Posterior cingulate gyrus (tissue), 11 donors: ENCODE data around the gene ANTXR1.
A peak's percentile ranks its signal among the peaks of the same experiment; 100 is the strongest.

ENCODE experiments used
- DNase-seq, 10 donors: peaks; one replicate each; pipeline versions ENCODE4 v3.0.0 to v3.0.0-alpha.2; 2020 to 2021; ENCODE audit warnings: mixed read lengths in 3 of 10
- intact Hi-C: fragments of 100-400 bp; cut with DNase I; formaldehyde crosslinking; loops from one replicate; pipeline ENCODE4 v1.15.1; 2023

The ANTXR1 gene

DNA sequence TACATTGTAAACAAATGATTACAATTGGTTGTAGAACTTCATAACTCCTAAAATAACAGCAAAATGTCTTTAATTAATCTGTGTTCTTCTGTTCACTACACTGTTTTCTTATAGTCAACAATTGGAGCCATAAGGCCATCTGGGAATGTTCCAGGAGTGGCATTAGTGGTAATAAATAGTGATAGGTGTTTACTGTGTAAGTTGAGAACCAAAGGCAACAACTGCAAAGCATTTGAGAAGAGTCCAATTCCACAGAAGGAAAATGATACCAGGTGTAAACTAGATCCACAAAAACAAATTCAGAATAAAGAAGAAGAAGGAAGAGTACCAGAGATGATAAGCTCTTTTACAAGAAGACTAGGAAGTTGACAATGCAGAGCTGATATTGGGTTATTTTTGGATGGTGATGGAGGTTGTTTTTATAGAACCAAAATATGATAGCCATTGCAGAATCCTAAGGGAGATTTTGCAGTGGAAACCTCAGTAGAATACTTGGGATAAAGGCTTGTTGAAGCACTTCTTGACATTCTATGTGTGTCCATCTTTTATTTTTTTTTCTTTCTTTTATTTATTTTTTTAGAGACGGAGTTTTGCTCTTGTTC lies 52.9 kb downstream of the ANTXR1 start:
- intact Hi-C loops, result no loop called here
- DNase-seq, result no peak

DNA sequence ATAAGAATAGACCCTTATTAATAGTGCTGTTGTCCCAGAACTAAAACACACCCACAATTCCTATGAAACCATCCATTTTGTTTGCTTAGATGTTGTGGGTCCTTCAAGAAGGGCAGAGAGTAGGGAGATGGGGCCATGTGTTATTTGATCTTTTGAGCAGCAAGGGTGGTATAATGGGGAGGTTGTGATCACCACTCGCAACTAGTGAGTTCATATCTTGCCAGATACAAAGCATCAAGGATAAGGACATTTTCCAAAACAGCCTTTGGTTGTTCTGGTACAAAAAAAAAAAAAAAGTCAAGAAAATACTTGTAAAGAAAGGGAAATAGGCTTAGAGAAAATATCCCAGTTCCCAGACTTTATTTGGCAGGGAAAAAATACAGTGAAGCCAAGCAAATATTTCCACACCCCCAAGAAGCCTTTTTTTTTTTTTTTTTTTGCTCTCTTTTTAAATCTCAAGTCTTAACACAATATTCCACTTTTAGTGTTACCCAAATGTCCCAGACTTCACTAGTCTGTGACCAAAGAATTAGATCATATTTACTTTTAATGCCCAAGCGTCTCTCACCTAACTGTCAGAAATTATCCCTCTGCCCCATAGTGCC lies 54.1 kb downstream of the ANTXR1 start:
- DNase-seq, result no peak
- intact Hi-C loops, result no loop called here

DNA sequence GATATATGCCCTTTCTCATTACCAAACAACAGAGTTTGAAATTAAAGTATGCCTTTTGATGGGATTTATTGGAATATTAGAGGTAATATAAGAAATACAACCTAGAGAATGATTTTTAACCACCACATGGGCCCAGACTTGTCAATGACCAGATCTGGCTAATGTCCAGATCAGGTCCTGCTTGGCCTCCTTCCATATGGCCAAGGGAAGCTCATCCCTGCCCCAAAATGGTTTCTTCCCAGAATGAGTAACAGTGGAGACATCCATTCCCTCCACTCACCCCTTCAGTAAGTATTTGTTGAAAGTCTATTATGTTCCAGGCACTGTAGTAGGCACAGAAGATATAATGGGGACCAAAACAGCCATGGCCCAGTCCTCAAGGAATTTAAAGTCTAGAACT lies 54.9 kb downstream of the ANTXR1 start:
- DNase-seq, result no peak
- intact Hi-C loops, result no loop called here

DNA sequence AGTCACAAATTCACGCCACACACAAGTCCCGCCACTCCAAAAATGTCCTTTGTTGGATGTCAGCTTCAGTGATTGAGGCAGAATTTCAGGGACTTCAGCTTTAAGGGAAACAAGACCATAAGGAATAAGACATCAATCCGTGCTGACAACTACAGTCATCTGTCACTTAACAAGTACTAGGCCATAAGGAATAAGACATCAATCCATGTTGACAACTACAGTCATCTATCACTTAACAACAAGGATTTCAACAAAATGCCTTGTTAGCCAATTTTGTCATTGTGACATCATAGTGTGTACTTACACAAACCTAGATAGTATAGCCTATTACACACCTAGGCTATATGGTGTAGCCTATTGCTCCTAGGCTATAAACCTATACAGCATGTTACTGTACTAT lies 58.0 kb downstream of the ANTXR1 start:
- intact Hi-C loops, result no loop called here
- DNase-seq, result no peak

DNA sequence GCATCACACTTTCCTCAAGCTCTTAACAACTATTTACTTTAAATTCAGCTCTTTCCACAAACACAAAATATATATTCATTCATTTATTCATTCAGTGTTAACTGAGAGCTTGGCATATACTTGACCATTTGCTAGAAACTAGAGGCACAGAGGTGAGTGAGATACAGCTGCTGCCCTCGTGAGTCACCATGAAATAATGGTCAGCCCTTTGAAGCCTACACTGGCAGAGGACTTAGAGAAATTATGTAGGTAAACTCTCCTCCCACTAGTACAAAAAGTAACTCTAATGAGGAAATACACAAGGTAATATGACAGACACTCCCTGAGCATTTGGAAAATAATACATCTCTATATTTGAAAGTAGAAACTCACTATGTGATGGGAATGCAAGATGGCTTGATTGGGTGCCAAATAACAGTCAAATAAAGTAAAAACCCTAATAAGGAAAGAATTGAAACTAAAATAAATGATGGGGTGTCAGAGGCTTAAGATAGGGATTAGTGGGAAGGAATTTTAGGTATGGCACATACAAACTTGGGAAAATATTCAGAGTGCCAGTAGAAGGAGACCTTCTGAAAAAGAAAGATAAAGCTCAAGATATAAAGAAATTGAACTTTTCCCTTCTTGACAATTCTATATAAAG lies 61.1 kb downstream of the ANTXR1 start:
- intact Hi-C loops, result no loop called here
- no peak for DNase-seq

DNA sequence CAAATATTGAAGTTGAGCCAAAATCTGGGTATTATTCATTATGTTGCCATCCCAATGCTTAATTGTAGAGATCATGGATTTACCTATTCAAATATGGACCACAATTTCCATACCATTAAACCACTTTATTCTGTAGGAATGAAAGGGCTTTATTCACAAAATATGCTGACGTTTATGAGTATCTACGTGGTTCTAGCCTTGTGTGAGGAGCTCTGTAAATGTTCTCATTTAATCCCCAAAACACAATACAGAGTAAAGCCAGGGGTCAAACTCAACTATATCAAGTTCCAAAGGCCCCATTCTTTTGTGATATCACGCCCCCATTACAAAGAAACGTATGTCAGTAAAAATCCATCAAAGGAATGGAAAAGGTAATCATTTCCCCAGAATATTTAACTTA lies 61.9 kb downstream of the ANTXR1 start:
- no peak for DNase-seq
- intact Hi-C loops, result no loop called here

DNA sequence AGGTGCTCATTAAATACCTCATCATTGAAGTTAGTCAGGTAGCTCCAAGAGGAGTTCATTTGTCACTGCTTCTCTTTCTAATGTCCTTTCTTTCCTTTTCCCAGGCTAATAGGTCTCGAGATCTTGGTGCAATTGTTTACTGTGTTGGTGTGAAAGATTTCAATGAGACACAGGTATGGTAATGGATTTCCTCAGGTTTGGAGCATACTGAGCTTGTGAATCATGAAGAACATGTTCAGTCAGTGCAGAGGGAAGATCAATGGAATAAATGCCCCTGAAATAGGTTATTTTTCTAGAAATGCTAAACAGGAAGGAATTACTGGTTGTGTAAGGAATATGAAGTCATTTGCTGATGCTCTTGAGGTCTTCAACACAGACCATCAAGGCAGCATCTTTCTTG lies 62.5 kb downstream of the ANTXR1 start:
- intact Hi-C loops, result no loop called here

DNA sequence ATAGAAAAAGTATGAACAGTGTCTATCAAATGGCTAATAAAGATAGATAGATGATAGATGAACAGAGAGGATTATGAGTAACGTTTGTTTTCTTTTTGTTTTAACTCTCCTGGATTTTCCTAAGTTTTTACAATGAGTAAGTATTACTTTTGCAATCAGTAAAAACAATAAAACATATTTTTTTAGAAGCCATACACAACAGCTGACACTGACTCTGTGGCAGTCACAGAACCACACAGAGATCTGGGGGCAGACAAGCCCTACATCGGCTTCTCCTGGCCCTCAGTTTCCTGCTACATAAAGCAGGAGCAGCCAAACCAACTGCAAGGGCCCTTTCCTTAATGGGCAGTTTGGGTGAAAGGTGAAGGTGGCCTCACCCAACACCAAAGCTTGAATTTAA lies 63.6 kb downstream of the ANTXR1 start:
- intact Hi-C loops, result no loop called here

More for the DNA sequence above, 62.5 kb downstream of the ANTXR1 start:
- DNase-seq, result no peak

DNA sequence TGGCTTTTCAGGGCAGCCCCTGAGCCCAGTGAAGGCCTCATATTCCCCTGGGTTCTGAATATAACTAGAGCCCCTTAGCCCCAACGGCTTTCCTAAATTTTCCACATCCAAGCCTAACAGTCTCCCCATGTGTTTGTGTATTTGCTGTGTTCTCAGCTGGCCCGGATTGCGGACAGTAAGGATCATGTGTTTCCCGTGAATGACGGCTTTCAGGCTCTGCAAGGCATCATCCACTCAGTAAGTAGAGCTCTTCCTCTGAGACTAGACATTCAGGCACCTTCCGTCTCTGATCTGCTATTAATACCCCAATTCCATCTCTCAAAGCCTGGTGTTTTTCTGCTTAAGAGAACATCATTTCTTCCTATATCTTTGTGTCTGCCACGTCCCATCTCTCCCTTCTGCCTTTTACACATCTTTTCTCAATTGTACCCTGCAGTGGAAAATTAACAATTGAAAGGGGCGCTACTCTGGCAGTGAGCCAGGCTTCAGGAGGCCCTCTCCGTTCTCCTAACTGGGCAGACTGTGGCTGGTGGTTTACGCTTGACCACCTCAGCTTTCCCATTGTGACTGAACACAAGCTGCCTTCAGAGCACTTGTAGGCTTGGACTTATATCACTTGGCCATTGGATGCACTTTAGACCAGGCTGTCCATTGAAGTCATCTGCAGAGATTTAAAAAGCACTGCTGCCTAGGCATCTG lies 64.4 kb downstream of the ANTXR1 start:
- intact Hi-C loops, result no loop called here
- DNase-seq, result no peak

More for the DNA sequence above, 63.6 kb downstream of the ANTXR1 start:
- DNase-seq, result no peak

DNA sequence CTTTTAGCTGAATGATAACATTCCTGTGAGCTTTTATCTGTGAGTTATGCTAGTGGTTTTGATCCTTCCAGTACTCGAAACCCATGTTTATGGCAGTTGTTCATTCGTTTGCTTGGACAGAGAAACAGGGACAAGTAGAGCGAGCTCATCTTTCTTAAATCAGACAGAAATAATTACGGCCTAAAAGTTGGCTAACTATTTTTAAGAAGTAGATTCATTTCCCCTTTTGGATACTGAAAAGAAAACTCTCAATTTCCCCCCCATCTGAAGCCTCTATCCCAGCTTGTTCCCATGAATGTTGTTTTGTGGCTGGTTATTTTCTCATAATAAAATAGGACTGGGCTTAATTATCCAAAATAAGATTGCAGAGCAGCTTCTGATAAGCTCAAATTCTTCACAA lies 67.1 kb downstream of the ANTXR1 start:
- intact Hi-C loops, result no loop called here

DNA sequence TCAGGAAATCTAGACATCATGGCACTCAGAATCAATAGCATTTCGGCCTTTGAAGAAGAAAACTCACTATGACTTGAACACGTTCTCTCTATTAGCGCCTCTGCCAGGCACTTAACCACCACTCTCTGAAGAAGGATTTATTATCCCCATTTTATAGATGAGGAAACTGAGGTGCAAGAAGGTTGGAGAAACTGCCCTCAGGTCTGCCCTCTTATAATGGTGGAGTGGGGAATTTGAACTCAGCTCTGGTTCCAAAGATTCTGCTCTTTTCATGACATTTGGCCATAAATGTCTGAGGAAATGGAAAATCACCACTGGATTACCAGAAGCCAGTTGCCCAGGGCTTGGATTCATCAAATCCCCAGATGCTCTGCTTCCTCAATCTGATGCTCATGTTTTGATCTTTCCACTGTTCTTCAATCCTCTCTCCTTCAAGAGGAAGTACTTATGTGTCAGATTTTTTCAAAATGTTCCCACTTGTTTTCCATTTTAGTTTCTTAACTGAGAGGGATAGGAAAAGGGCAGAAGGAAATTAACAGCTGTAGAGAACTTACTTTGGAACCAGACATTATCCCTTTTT lies 68.1 kb downstream of the ANTXR1 start:
- DNase-seq, result no peak
- intact Hi-C loops, result no loop called here

More for the DNA sequence above, 67.1 kb downstream of the ANTXR1 start:
- DNase-seq, result no peak

DNA sequence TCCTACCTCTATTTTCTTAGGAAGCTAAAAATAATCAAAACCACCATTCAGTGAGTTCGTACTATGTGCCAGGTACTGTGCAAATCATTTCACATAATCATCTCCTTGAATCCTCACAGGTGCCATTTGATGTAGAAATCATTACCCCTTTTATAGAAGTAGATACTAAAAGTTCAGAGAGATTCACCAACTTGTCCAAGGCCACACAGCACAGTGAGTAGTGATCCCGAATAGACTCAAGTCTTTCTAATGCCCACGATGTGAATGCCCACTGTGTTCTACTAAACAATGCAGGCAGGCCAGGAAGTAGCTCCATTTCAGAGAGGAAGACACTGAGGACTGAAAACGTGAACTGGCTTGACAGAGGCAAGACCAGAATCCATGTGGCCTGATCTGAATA lies 68.8 kb downstream of the ANTXR1 start:
- no peak for DNase-seq
- intact Hi-C loops, result no loop called here

DNA sequence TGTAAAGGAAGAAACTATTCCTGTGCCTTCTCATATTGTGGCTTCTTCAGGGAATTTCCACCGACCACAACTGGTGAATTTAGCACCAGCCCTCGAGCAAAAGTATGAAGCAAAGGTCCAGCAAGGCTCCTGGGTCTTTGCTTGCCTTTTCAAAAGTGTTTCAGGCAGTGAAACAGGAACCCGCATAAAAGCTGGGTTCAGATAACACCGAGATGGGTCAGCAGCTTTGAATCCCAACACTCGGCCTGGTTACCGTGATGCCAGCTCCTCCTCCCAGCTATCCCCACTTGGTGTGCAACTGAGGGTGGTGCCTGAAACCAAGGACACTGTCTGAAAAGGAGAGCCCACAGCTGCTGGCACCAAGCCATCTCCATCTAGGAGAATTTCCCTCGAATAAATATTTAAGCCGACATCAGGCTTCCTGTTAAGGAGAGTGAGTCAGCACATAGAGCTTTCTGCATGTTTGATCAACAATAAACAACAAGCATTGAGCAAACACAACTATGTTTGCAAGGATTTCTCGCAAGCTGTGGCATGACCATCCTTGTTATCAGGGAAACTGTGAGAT lies 69.5 kb downstream of the ANTXR1 start:
- peak in 2 of 10 donors; percentile 13 to 25 for DNase-seq
- intact Hi-C loops, result no loop called here

DNA sequence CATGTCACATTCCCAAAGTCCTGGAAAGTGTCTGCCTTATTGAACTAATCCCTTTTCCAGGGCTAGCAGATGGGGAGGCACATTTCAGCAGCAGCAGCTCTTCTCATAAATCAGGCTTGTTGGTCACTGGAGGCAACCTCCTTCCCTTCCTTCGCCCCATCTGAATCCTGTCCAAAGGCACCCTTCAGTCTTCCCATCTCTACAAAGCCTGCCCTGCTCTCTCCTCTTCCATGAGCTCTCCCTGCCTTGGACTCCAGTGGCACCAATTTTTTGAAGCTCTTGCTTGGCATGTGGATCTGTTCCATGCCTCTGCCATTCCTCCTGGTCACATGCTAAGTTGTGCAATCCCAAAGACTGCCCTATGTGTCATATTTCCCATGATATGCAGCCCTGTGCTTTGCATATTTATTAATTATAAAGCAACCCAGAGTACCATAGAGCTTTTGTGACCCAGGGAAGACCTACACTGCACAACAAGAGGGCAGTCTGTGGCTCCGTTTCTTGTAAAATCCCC lies 70.3 kb downstream of the ANTXR1 start:
- DNase-seq, result no peak
- intact Hi-C loops, result no loop called here

DNA sequence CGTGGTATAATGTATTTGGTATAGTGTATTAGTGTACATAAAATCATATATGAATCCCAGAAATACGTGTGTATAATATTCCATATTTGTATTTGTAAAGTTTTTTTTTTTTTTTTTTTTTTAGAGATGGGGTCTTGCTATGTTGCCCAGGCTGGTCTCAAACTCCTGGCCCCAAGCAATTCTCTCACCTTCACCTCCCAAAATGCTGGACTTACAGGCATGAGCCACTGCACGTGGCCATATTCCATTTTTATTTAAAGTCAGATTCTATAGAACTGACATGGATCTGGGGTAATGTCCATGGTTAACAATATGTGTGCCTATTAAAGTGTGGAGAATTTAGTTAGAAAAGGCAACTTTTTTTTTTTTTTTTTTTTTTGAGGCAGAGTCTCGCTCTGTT lies 71.5 kb downstream of the ANTXR1 start:
- intact Hi-C loops, result no loop called here
- no peak for DNase-seq

DNA sequence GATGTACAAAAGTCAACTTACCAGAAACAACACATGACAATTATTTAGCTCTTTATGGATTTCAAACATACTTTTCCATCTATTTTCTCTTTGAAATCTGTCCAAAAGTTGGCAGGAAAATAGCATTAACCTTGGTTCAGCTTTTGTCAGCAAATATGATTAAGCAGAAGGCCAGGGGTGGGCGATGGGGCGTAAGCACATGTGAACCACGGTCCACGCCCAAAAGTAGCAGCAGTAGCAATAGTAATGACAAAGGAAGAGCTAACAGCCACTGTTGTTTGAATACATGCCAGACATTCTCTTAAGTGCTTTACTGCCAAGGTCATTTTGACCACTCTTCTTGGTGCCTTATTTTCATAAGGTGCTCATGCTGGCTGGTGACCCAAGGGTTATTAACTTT lies 73.5 kb downstream of the ANTXR1 start:
- no peak for DNase-seq
- intact Hi-C loops, result no loop called here

DNA sequence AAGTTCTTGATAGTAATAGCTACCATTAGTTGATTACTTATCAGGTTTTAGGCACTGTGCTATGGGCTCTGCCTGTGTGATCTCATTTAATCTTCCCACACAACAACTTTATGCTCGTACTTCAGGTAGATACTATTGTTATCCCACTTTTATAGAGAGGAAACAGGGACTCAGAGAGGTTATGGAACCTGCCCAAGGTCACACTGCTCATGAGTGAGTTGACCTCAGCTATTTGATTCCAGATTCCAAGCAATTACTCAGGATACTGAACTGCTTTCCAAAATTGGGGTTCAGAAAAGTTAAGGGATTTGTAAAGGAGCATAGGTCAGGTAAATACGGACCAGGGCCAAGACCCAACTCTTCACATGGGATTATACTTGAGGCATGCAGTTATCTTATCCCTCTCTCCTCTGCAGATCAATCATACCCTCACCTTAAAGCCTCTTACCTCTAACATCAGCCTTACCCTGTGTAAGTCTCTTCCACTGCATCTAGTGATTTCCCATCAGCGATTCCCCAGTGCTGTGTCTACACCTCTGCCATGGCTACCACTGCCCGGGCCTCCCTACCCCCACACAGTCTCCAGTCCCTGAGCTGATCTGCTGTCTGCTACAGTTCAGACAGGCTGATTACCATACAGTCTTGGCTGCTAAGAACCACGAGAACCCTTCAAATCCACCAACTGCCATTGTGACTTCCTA lies 74.4 kb downstream of the ANTXR1 start:
- no peak for DNase-seq
- intact Hi-C loops, result no loop called here

DNA sequence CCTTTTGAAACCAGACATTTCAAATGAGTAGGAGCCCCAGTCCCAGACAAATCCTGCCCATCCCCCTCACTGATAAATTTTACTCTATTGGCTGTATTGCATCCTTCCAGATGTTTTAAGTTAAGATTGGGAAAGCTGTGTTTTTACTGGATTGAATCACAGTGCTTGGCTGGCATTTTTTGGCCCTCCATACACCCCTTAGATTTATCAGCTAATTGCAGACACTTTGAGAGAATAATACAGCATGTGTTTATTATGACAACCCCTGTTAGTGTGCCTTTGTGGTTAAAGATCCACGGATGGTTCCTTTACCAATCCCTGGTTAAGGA lies 74.9 kb downstream of the ANTXR1 start:
- intact Hi-C loops, result no loop called here
- DNase-seq, result no peak

DNA sequence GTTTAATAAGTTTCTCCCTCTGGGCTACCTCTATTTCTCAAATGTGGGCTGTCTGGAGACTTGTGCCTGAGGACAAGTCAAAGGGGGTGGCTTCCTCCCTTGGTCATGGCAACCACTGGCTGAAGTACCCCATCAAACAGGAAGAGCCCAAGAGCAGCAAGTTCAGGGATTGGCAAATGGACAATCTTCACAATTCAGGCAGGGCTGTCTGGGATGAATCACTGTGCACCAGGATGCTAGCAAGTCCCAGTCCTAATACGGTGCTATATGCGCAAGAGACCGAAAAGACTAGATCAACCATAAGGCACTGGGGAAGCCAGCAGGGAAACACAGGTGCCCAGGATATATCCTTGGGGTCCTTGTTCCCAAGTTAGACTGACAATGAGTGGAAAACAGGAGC lies 75.5 kb downstream of the ANTXR1 start:
- intact Hi-C loops, result no loop called here
- no peak for DNase-seq

DNA sequence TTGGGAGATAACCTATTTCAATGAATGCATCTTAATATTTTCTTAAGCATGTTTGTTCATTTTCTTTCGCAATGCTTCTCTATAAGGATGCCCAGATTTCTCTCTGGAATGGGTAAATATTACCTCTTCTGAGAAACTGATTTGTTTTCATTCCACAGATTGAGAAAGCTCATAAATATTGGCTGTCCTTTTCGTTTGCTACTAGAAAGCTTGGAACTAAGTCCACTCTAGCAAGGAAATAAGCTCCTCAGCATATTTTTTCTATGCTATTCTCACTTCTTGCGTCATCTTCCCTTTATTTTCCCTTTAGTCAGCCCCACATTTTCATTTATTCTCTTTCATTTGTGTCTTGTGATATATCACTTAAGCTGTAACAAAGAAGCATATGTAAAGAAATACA lies 76.3 kb downstream of the ANTXR1 start:
- no peak for DNase-seq
- intact Hi-C loops, result no loop called here
